ENCODE measurements around the gene MUC7. TPM values are rescaled to one million over a fixed set of nuclear protein-coding genes. Genes with fewer than 3 reads are reported as not detected.

Gene MUC7
- total RNA-seq, 2 donors from 2014 or later = not detected

GRCh38 chr4:70522626-70523025 lies 50.6 kb downstream of the MUC7 start:
- no peak for ATAC-seq
- no peak for DNase-seq
- intact Hi-C loops (cut with DNase I, micrococcal nuclease) = no loop called here

GRCh38 chr4:70530997-70531396 lies 59.0 kb downstream of the MUC7 start:
- intact Hi-C loops (cut with DNase I, micrococcal nuclease) = no loop called here
- no peak for DNase-seq
- no peak for ATAC-seq

GRCh38 chr4:70531981-70532380 lies 60.0 kb downstream of the MUC7 start:
- DNase-seq = no peak
- no peak for ATAC-seq
- intact Hi-C loops (cut with DNase I, micrococcal nuclease) = no loop called here

Other genes starting within 250 kb of the MUC7 start
- gene FDCSP, start 246.1 kb upstream of the MUC7 start, total RNA-seq = not detected
- not detected for gene CSN3, start 229.6 kb upstream of the MUC7 start, total RNA-seq
- not detected for gene CABS1, start 137.2 kb upstream of the MUC7 start, total RNA-seq
- gene SMR3A, start 111.4 kb upstream of the MUC7 start, total RNA-seq = not detected
- gene SMR3B, start 89.1 kb upstream of the MUC7 start, total RNA-seq = not detected
- gene OPRPN, start 74.3 kb upstream of the MUC7 start, total RNA-seq = not detected
- gene AMTN, start 46.4 kb downstream of the MUC7 start, total RNA-seq = not detected
- not detected for gene AMBN, start 120.1 kb downstream of the MUC7 start, total RNA-seq
- gene ENAM, start 156.5 kb downstream of the MUC7 start, total RNA-seq = not detected
- gene JCHAIN, start 194.3 kb downstream of the MUC7 start, total RNA-seq = 100 to 1,000 TPM; 114 to 909 TPM
- gene UTP3, start 216.3 kb downstream of the MUC7 start, total RNA-seq = 10 to 100 TPM; 18.4 to 19.7 TPM
- gene RUFY3, start 249.8 kb downstream of the MUC7 start, total RNA-seq = 10 to 100 TPM; 37.2 to 37.8 TPM

Data from left colon (tissue), 2 donors.